Neural cell (in vitro differentiated cells): ENCODE measurements around the gene DGKD.

Experiments
- CTCF ChIP-seq: fragments of 450-650 bp; IDR thresholded peaks from 2 replicates; pipeline ENCODE4 v1.5.1; 2014; ENCODE audit warnings: antibody characterized with exemption, mild to moderate bottlenecking, moderate library complexity; ENCODE audit not compliant: poor library complexity, severe bottlenecking
- EP300 ChIP-seq: fragments of 450-650 bp; conservative IDR thresholded peaks from 2 replicates; pipeline ENCODE4 v1.6.1; 2014; ENCODE audit warnings: antibody characterized with exemption, mild to moderate bottlenecking, moderate library complexity; ENCODE audit not compliant: poor library complexity, severe bottlenecking
- RAD21 ChIP-seq: fragments of 450-650 bp; conservative IDR thresholded peaks from 2 replicates; pipeline ENCODE4 v1.6.1; 2014; ENCODE audit warnings: antibody characterized with exemption, mild to moderate bottlenecking, moderate library complexity
- REST ChIP-seq: IDR thresholded peaks from 2 replicates; pipeline ENCODE4 v1.6.1; 2012; ENCODE audit warnings: borderline replicate concordance
- SMC3 ChIP-seq: fragments of 450-650 bp; conservative IDR thresholded peaks from 2 replicates; pipeline ENCODE4 v1.6.1; 2014; ENCODE audit warnings: antibody characterized with exemption, mild to moderate bottlenecking, moderate library complexity; ENCODE audit not compliant: poor library complexity
- TAF1 ChIP-seq: IDR thresholded peaks from 2 replicates; pipeline ENCODE4 v1.6.1; 2012; ENCODE audit warnings: low read depth

GRCh38 chr2:233430081-233430480 is 75.8 kb downstream of the DGKD start:
- TF ChIP-seq CTCF (no peak), REST (no peak), EP300 (no peak), SMC3 (no peak), RAD21 (no peak), TAF1 (no peak)
